ENCODE data around the gene GJB2. TPM values are rescaled to one million over a fixed set of nuclear protein-coding genes. Genes with fewer than 3 reads are reported as not detected.

The GJB2 gene
- total and polyA plus RNA-seq, 4 donors, result 0.23 to 3.3 (median 0.58) TPM

- DNase-seq, result no peak
These were observed 50.5 kb downstream of the GJB2 start for GRCh38 chr13:20142023-20142926.

GRCh38 chr13:20141238-20142022, 51.3 kb downstream of the GJB2 start:
- Histone ChIP-seq H3K9me3 (ENCODE audit: control insufficient read depth, low read length) (no peaks in the 10 kb centered on the region), H3K4me1 (ENCODE audit: control insufficient read depth in 1 of 2, insufficient read depth in 2 of 2, low read length in 2 of 2) (no peaks in the 10 kb centered on the region), H3K36me3 (ENCODE audit: control insufficient read depth in 1 of 2, insufficient read depth in 2 of 2, low read length in 1 of 2) (no peaks in the 10 kb centered on the region), H3K4me3 (ENCODE audit: low read length in 2 of 2) (no peak overlapping the region), H3K27ac (ENCODE audit: low read depth in 1 of 2, low read length in 2 of 2) (no peak overlapping the region), H3K27me3 (ENCODE audit: control insufficient read depth in 1 of 2, insufficient read depth in 2 of 2, low read length in 1 of 2) (peaks cover 0 to 2% of the 10 kb centered on the region in 2 donors)
- intact Hi-C loops (cut with DNase I), result no loop called here
- no peak for ATAC-seq (ENCODE audit: low FRiP score)
- no peak for DNase-seq
- WGBS, 2 donors, result 73 to 74% methylated on average over 14 of the region's 14 CpGs

More at GRCh38 chr13:20142023-20142926, 50.5 kb downstream of the GJB2 start:
- H3K4me1 ChIP-seq (ENCODE audit: control insufficient read depth in 1 of 2, insufficient read depth in 2 of 2, low read length in 2 of 2), result no peaks in the 10 kb centered on the region
- 30 to 34% methylated on average over 61 to 84 of the region's 84 CpGs for WGBS, 2 donors
- intact Hi-C loops (cut with DNase I), result no loop called here
- H3K36me3 ChIP-seq (ENCODE audit: control insufficient read depth in 1 of 2, insufficient read depth in 2 of 2, low read length in 1 of 2), result no peaks in the 10 kb centered on the region
- no peak overlapping the region for H3K4me3 ChIP-seq (ENCODE audit: low read length in 2 of 2)
- ATAC-seq (ENCODE audit: low FRiP score), result no peak
- H3K27ac ChIP-seq (ENCODE audit: low read depth in 1 of 2, low read length in 2 of 2), result no peak overlapping the region
- peaks cover 0 to 2% of the 10 kb centered on the region in 2 donors for H3K27me3 ChIP-seq (ENCODE audit: control insufficient read depth in 1 of 2, insufficient read depth in 2 of 2, low read length in 1 of 2)
- no peaks in the 10 kb centered on the region for H3K9me3 ChIP-seq (ENCODE audit: control insufficient read depth, low read length)

GRCh38 chr13:20140487-20140886, 52.3 kb downstream of the GJB2 start:
- Histone ChIP-seq H3K27ac (ENCODE audit: low read depth in 1 of 2, low read length in 2 of 2) (no peak overlapping the region), H3K9me3 (ENCODE audit: control insufficient read depth, low read length) (no peaks in the 10 kb centered on the region), H3K27me3 (ENCODE audit: control insufficient read depth in 1 of 2, insufficient read depth in 2 of 2, low read length in 1 of 2) (peaks cover 0 to 2% of the 10 kb centered on the region in 2 donors), H3K36me3 (ENCODE audit: control insufficient read depth in 1 of 2, insufficient read depth in 2 of 2, low read length in 1 of 2) (no peaks in the 10 kb centered on the region), H3K4me1 (ENCODE audit: control insufficient read depth in 1 of 2, insufficient read depth in 2 of 2, low read length in 2 of 2) (no peaks in the 10 kb centered on the region), H3K4me3 (ENCODE audit: low read length in 2 of 2) (no peak overlapping the region)
- intact Hi-C loops (cut with DNase I), result no loop called here
- ATAC-seq (ENCODE audit: low FRiP score) (no peak), DNase-seq (no peak)
- WGBS, 2 donors, result 80 to 92% methylated on average over 4 of the region's 4 CpGs

- Histone ChIP-seq H3K27me3 (ENCODE audit: control insufficient read depth in 1 of 2, insufficient read depth in 2 of 2, low read length in 1 of 2) (peaks cover 0 to 2% of the 10 kb centered on the region in 2 donors), H3K4me3 (ENCODE audit: low read length in 2 of 2) (no peak overlapping the region), H3K36me3 (ENCODE audit: control insufficient read depth in 1 of 2, insufficient read depth in 2 of 2, low read length in 1 of 2) (no peaks in the 10 kb centered on the region), H3K4me1 (ENCODE audit: control insufficient read depth in 1 of 2, insufficient read depth in 2 of 2, low read length in 2 of 2) (no peaks in the 10 kb centered on the region), H3K27ac (ENCODE audit: low read depth in 1 of 2, low read length in 2 of 2) (no peak overlapping the region), H3K9me3 (ENCODE audit: control insufficient read depth, low read length) (no peaks in the 10 kb centered on the region)
- DNase-seq (no peak), ATAC-seq (ENCODE audit: low FRiP score) (no peak)
- WGBS, 2 donors, result 87 to 91% methylated on average over 2 of the region's 2 CpGs
- intact Hi-C loops (cut with DNase I), result no loop called here
These were observed 54.9 kb downstream of the GJB2 start for GRCh38 chr13:20137875-20138274.

Other genes starting within 250 kb of the GJB2 start
- gene ZMYM2, start 234.2 kb downstream of the GJB2 start, total RNA-seq, result 100 to 1,000 TPM in 1 of 2 donors, 10 to 100 TPM in 1; 80.7 to 118 TPM
- gene ZMYM2, start 234.2 kb downstream of the GJB2 start, polyA plus RNA-seq, result 10 to 100 TPM; 12.9 to 32.8 TPM
- gene GJA3, start 31.9 kb downstream of the GJB2 start, total RNA-seq, result under 1 TPM; 0.19 to 0.42 TPM
- under 1 TPM in 1 of 2 donors, not detected in 1; 0.03 TPM for gene GJA3, start 31.9 kb downstream of the GJB2 start, polyA plus RNA-seq
- gene GJB6, start 39.4 kb upstream of the GJB2 start, total RNA-seq, result not detected
- gene GJB6, start 39.4 kb upstream of the GJB2 start, polyA plus RNA-seq, result under 1 TPM in 1 of 2 donors, not detected in 1; 0.25 TPM

Measured in aorta (tissue), 5 donors.